Endothelial cell of umbilical vein (primary cell): ENCODE measurements around the gene EPAS1. TPM values are rescaled to one million over a fixed set of nuclear protein-coding genes. Genes with fewer than 3 reads are reported as not detected.
A peak's percentile ranks its signal among the peaks of the same experiment; 100 is the strongest.

ENCODE experiments used
- BruUV-seq: library from RNA; stranded (reverse); fragments of 400-500 nt; replicated peaks from 2 replicates; lab custom pipeline; 2021; lab: Mats Ljungman, UMichigan
- CTCF ChIA-PET: fragments of 300-600, 350-600 bp; sonication (Branson Sonifier 250); formaldehyde crosslinking; loops from one replicate; lab custom pipeline; 2021; ENCODE audit warnings: antibody characterized with exemption, inconsistent platforms; lab: Charles Lee
- POLR2A ChIA-PET: fragments of 300-600, 350-600 bp; sonication (Branson Sonifier 250); formaldehyde crosslinking; loops from one replicate; lab custom pipeline; 2021; ENCODE audit warnings: antibody characterized with exemption, inconsistent platforms; lab: Charles Lee
- DNase-seq: peaks from one replicate; pipeline ENCODE4 v3.0.0-alpha.2; 2011; ENCODE audit warnings: low read depth, low spot score
- FAIRE-seq: peaks from 2 replicates; lab custom pipeline; 2011; peaks lifted over from hg19 to GRCh38; lab: Jason Lieb, UNC
- H2AFZ ChIP-seq: 2 replicates; pipeline ENCODE4 v1.6.0; 2012; ENCODE audit warnings: low read depth, low read length, control low read depth, inconsistent platforms
- H3K27ac ChIP-seq: 2 replicates; pipeline ENCODE4 v1.5.1; 2011; ENCODE audit warnings: low read depth, mild to moderate bottlenecking, control low read depth, low read length, moderate library complexity; ENCODE audit not compliant: insufficient read depth
- H3K27me3 ChIP-seq, 2 experiments: 2 replicates each; pipeline versions ENCODE4 v1.6.0 to v1.6.1; 2011; ENCODE audit warnings: low read length in 2 of 2, mixed read lengths in 1 of 2; ENCODE audit not compliant: control insufficient read depth in 2 of 2, insufficient read depth in 2 of 2
- H3K36me3 ChIP-seq, 2 experiments: 2 replicates in 1 of 2; 3 replicates in 1 of 2; pipeline ENCODE4 v1.5.1; 2011; ENCODE audit warnings: low read length in 2 of 2, mild to moderate bottlenecking in 1 of 2, moderate library complexity in 1 of 2; ENCODE audit not compliant: control insufficient read depth in 2 of 2, insufficient read depth in 2 of 2; ENCODE audit errors: extremely low read depth in 1 of 2
- H3K4me1 ChIP-seq: 3 replicates; pipeline ENCODE4 v1.5.1; 2011; ENCODE audit warnings: mild to moderate bottlenecking, low read length; ENCODE audit not compliant: control insufficient read depth, insufficient read depth; ENCODE audit errors: extremely low read depth
- H3K4me2 ChIP-seq: 2 replicates; pipeline ENCODE4 v1.6.1; 2011; ENCODE audit warnings: low read length, control low read depth, mixed read lengths; ENCODE audit not compliant: insufficient read depth
- H3K4me3 ChIP-seq, 3 experiments: fragments of 200-600 bp in 1 of 3; sonication (generic), shearing (Covaris generic) in 1 of 3; replicated peaks in 1 of 3; 2 replicates each; pipeline ENCODE4 v1.5.1; 2011 to 2016; ENCODE audit warnings: control low read depth in 3 of 3, low read length in 3 of 3, mild to moderate bottlenecking in 2 of 3, inconsistent platforms in 1 of 3, low read depth in 1 of 3, moderate library complexity in 1 of 3; ENCODE audit not compliant: insufficient read depth in 1 of 3
- H3K79me2 ChIP-seq: 2 replicates; pipeline ENCODE4 v1.6.0; 2012; ENCODE audit warnings: low read length, inconsistent platforms; ENCODE audit not compliant: control insufficient read depth, insufficient read depth
- H3K9ac ChIP-seq: replicated peaks from 2 replicates; pipeline ENCODE3; 2011; ENCODE audit warnings: low read length, control low read depth; ENCODE audit not compliant: insufficient read depth; ENCODE audit errors: extremely low read depth
- H3K9me1 ChIP-seq: replicated peaks from 3 replicates; pipeline ENCODE4 v1.6.0; 2011; ENCODE audit warnings: mild to moderate bottlenecking, low read length; ENCODE audit not compliant: control insufficient read depth, insufficient read depth; ENCODE audit errors: extremely low read depth
- H3K9me3 ChIP-seq: replicated peaks from 2 replicates; pipeline ENCODE4 v1.5.1; 2012; ENCODE audit warnings: low read length, inconsistent platforms; ENCODE audit not compliant: control insufficient read depth, insufficient read depth
- H4K20me1 ChIP-seq: replicated peaks from 2 replicates; pipeline ENCODE3; 2011; ENCODE audit warnings: mild to moderate bottlenecking, low read length; ENCODE audit not compliant: control insufficient read depth, insufficient read depth; ENCODE audit errors: extremely low read depth
- EZH2 ChIP-seq: IDR thresholded peaks from 2 replicates; pipeline ENCODE4 v1.6.1; 2012; ENCODE audit warnings: borderline replicate concordance, low read depth, mild to moderate bottlenecking, moderate library complexity, low read length, inconsistent platforms; ENCODE audit not compliant: severe bottlenecking
- FOS ChIP-seq: IDR thresholded peaks from 2 replicates; pipeline ENCODE4 v1.6.1; 2011; ENCODE audit warnings: mild to moderate bottlenecking, low read length, moderate library complexity, borderline replicate concordance; ENCODE audit not compliant: insufficient read depth
- GATA2 ChIP-seq: IDR thresholded peaks from 2 replicates; pipeline ENCODE4 v1.7.0; 2011; ENCODE audit warnings: low read depth, mild to moderate bottlenecking, moderate library complexity, mixed read lengths, low read length; ENCODE audit not compliant: insufficient read length, insufficient read depth
- MYC ChIP-seq: IDR thresholded peaks from one replicate; pipeline ENCODE4 v1.6.1; 2011; ENCODE audit warnings: mild to moderate bottlenecking, low read depth, low read length
- POLR2A ChIP-seq: IDR thresholded peaks from 2 replicates; pipeline ENCODE4 v1.6.1; 2012; ENCODE audit warnings: low read depth, mild to moderate bottlenecking, control low read depth, low read length
- POLR2AphosphoS5 ChIP-seq: IDR thresholded peaks from 2 replicates; pipeline ENCODE4 v1.6.1; 2012; ENCODE audit warnings: low read depth, mild to moderate bottlenecking, control low read depth, low read length, moderate library complexity; ENCODE audit not compliant: insufficient read depth
- dilution Hi-C: fragments of 300-500 bp; cut with MboI; formaldehyde crosslinking; loops from one replicate; pipeline ENCODE4 v1.15.0; 2019; ENCODE audit warnings: low sequenced_read_pairs; ENCODE audit not compliant: extremely low pct_ligation_motif_present
- intact Hi-C: fragments of 100-400 bp; cut with micrococcal nuclease; formaldehyde crosslinking; loops from one replicate; pipeline ENCODE4 v1.10.0; 2022
- polyA plus RNA-seq, 4 experiments: library from polyadenylated mRNA; depleted of rRNA in 3 of 4; stranded (reverse) in 3 of 4; unstranded in 1 of 4; fragments of >200 nt; gene quantifications; 2 replicates each; pipeline versions ENCODE4 v1.2.1 to v1.2.3, GENCODE V29; 2011 to 2012; ENCODE audit warnings: missing spikeins in 1 of 4
- total RNA-seq: library from RNA; stranded (reverse); gene quantifications from 2 replicates; pipeline ENCODE4 v1.2.3, GENCODE V29; 2021
- TF ChIP-seq, protein P1 (sequence below): IDR thresholded peaks from 2 replicates; pipeline ENCODE4 v1.6.1; 2011; ENCODE audit not compliant: insufficient read depth, insufficient read length
- TF ChIP-seq, protein P2 (sequence below), 2 donors: IDR thresholded peaks; 1 replicate in 1 of 2; 2 replicates in 1 of 2; pipeline ENCODE4 v1.5.1; 2011; ENCODE audit warnings: low read length in 2 of 2, mild to moderate bottlenecking in 2 of 2, moderate library complexity in 2 of 2, control low read depth in 1 of 2, inconsistent platforms in 1 of 2, low read depth in 1 of 2; ENCODE audit not compliant: insufficient read depth in 1 of 2; ENCODE audit errors: extremely low read depth in 1 of 2

EPAS1 gene
- total and polyA plus RNA-seq, 2 donors (not counting 3 experiments of a cell fraction or from before 2014, with no cell fraction given), result 229 to 374 TPM

DNA sequence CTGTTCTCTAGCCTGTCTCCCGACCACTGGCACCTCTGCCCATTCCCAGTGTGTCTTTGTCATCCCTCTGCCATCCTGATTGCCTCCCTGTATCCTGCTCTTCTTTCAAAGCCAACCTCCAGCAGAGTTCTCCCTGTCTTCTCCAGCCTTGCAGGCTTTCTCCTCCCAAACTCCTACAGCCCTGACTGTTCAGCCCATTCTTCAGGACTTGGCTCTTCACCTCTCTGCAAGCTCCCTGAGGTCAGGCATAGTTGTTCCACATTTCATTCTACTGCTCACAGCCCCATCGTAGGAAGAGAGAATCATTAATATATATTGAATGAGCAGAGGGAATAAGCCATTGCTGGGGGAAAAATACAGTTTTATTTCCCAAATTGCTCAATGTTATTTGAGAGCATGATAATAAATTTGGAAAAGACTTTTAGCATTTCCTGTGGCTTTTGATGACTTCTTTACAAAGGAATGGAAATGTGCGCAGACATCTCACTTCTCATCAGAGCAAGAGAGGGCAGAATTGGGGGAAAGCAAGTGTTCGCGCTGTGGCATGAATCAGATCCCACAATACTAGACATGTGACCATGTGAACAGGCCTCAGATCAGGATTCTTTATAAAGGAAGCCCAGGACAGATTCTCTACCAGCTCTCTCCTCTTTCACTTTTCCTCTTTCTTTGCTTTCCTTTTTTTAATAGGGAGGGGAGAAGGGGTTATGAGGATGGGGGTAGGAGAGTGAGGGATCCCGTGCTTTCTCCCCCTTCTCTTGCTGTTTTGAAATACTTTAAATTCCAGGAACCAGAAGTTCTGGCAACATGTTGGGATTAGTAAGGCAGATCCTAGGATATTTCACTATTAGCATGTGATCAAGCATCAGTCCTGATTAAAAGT is 37.4 kb downstream of the EPAS1 start:
- no peak overlapping the region for H2AFZ ChIP-seq
- CTCF ChIA-PET, result interaction anchor here (0.6 to 3.7 kb wide), 20 partner anchors 7 to 342 kb away, joined by 3 to 13 read pairs (median 4); no protein-coding TSS in a partner anchor
- POLR2A ChIA-PET, result interaction anchor here (0.6 to 0.9 kb wide), 2 partner anchors 11 to 37 kb away, joined by 3 to 7 read pairs; partner anchors contain the start of gene EPAS1
- peaks cover 12% of the 10 kb centered on the region for H4K20me1 ChIP-seq
- peaks cover 42% of the 10 kb centered on the region for H3K4me1 ChIP-seq
- peak overlapping the region; percentile 74 for H3K9ac ChIP-seq
- peak overlapping the region in 1 of 3 experiments; percentile 29 for H3K4me3 ChIP-seq
- no peaks in the 10 kb centered on the region for H3K9me3 ChIP-seq
- TF ChIP-seq MYC (no peak), POLR2A (peak; percentile 26), EZH2 (no peak), FOS (no peak), POLR2AphosphoS5 (no peak), GATA2 (no peak)
- TF ChIP-seq, protein P1, sequence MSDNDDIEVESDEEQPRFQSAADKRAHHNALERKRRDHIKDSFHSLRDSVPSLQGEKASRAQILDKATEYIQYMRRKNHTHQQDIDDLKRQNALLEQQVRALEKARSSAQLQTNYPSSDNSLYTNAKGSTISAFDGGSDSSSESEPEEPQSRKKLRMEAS, result no peak
- TF ChIP-seq, protein P2, sequence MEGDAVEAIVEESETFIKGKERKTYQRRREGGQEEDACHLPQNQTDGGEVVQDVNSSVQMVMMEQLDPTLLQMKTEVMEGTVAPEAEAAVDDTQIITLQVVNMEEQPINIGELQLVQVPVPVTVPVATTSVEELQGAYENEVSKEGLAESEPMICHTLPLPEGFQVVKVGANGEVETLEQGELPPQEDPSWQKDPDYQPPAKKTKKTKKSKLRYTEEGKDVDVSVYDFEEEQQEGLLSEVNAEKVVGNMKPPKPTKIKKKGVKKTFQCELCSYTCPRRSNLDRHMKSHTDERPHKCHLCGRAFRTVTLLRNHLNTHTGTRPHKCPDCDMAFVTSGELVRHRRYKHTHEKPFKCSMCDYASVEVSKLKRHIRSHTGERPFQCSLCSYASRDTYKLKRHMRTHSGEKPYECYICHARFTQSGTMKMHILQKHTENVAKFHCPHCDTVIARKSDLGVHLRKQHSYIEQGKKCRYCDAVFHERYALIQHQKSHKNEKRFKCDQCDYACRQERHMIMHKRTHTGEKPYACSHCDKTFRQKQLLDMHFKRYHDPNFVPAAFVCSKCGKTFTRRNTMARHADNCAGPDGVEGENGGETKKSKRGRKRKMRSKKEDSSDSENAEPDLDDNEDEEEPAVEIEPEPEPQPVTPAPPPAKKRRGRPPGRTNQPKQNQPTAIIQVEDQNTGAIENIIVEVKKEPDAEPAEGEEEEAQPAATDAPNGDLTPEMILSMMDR (IDR thresholded peaks at IDR 0.05; ENCODE audit: extremely low read depth in 1 of 2, insufficient read depth in 1 of 2, low read depth in 1 of 2, low read length in 2 of 2), result no peak
- intact Hi-C loops, result loop anchor here (1.0 kb wide), 3 partner anchors 16 to 35 kb away; no protein-coding TSS in a partner anchor
- no TSS peak for BruUV-seq
- no peaks in the 10 kb centered on the region for H3K9me1 ChIP-seq
- no peaks in the 10 kb centered on the region for H3K27me3 ChIP-seq
- dilution Hi-C loops, result no loop called here
- DNase-seq (peak; percentile 75), FAIRE-seq (peak; percentile 76)
- H3K36me3 ChIP-seq, result no peaks in the 10 kb centered on the region
- peaks cover 73% of the 10 kb centered on the region for H3K79me2 ChIP-seq
- peak overlapping the region; percentile 87 for H3K27ac ChIP-seq
- peak overlapping the region; percentile 63 for H3K4me2 ChIP-seq
